Femur (tissue), 1 donor: ENCODE data around the gene ACKR4.
"Not testable (repeated sequence)": the region's sequence is repeated elsewhere in the genome, so short reads cannot be mapped to it uniquely, and the experiment has no call there.

ENCODE experiments used
- DNase-seq: peaks from one replicate; pipeline ENCODE4 v3.0.0-alpha.2; 2017

The ACKR4 gene

DNA sequence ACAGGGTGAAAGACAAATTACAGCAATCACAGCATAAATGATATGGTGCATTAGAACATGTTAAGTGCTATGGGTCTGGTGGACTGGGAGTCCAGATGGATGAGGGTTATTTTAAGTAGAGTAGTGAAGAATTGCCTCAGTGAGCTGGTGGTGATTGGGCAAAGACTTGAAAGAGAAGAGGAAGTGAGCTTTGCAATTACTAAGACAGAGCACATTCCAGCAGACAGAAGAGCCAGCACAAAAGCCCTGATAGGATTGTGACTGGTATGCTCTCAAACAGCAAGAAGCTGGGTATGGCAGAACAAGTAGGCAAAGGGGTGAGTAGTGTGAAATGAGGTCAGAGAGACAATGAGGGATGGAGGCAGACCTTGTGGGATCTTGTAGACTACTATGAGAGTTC, 2.1 kb upstream of the ACKR4 start:
- no peak for DNase-seq

DNA sequence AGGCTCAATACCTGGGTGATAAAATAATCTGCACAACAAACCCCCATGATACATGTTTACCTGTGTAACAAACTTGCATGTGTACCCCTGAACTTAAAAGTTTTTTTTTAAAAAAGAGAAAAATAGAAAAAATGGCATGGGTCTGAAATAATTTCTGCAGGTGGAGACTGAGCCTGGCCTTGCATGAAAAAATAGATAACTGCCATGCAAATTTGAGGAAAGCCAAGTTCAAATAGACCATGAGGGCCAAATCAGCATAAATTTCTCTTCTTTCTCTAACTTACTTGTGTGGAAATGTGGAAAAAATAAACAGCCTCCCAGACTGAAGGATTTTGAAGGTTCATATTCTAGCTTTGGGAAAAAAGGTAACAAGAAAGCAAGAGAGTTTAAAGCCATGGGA, 744 bp upstream of the ACKR4 start:
- DNase-seq: no peak

DNA sequence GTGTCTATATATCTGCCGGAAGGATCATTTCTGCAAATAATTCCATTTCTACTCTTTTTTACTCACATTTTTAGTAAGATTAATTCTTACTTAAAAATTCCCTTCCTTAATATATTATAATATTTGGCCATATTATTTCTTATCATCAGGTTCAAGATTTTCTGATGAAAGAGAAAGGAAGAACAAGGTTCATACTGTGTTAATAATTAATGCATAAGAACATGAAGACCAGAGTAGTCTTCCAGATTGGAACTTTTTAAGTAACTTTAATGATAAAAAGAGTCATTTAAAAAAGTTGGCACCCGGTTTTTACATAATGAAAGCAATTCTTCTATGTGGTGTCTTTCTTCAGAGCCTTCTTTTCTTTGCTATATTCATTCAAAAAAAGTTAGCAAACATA, 590 bp downstream of the ACKR4 start:
- no peak for DNase-seq

DNA sequence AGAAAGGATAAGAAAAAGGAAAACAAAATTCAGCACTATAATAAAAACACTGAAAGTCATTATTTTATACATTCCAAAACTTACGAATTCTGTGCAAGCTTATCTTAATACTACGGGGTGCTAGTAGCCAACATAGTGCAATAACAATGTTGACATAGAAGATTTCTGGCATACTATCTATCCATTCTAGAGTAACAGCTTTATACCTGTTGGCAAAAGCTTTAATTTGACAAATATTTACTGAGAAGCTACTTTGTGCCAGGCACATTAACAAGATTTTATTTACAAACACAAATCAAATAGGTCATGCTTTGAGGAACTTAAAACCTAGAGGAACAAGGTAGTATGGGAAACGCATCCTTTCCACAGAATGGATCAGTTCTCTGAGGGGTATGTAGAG, 1.1 kb downstream of the ACKR4 start:
- DNase-seq: no peak

DNA sequence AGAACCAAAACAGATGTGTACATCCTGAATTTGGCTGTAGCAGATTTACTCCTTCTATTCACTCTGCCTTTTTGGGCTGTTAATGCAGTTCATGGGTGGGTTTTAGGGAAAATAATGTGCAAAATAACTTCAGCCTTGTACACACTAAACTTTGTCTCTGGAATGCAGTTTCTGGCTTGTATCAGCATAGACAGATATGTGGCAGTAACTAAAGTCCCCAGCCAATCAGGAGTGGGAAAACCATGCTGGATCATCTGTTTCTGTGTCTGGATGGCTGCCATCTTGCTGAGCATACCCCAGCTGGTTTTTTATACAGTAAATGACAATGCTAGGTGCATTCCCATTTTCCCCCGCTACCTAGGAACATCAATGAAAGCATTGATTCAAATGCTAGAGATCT, 3.5 kb downstream of the ACKR4 start:
- not testable (repeated sequence) for DNase-seq

DNA sequence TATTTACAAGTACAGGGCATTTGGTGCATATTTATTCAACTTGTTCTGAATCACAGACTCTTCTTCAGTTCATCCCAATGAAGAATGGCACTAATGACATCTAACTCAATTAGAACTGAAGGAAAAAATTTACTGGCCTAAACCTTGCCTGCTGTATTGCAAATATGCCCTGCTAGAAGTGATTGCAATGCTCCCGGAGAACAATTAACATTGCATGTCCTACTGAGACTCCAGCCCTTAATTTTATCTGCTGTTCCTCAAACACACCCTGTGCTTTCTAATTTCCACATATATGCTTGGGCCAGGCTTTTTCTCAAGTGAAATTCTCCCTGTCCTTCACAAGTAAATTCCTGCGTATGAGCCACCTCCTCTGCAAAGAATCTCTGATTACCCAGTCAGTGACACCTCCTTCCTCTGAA, 8.3 kb downstream of the ACKR4 start:
- no peak for DNase-seq

DNA sequence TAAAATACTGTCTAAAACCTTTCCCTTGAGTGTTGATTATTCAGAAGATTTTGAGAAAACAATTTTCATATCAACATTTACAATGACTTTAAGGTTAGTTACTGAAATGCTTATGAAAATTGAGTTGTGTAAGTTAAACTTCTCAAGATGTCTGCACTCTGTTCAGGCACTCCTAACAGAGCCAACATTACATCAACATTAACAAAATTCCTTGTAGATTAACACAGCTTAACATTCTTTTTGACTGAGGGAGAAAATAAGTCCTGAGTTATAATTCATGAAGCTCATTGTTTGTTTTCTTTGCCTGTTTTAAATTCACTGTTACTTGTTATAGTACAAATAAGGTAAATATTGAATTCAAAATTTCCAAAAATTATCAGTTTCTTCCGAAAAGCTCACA, 9.0 kb downstream of the ACKR4 start:
- no peak for DNase-seq

DNA sequence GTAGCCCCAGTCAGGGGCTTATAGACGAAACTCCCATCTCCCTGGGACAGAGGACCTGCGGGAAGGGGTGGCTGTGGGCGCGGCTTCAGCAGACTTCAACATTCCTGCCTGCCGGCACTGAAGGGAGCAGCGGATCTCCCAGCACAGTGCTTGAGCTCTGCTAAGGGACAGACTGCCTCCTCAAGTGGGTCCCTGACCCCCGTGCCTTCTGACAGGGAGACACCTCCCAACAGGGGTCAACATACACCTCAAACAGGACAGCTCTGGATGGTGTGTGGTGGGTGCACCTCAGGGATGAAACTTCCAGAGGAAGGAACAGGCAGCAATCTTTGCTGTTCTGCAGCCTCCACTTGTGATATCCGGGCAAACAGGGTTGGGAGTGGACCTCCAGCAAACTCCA, 9.6 kb downstream of the ACKR4 start:
- DNase-seq: not testable (repeated sequence)

DNA sequence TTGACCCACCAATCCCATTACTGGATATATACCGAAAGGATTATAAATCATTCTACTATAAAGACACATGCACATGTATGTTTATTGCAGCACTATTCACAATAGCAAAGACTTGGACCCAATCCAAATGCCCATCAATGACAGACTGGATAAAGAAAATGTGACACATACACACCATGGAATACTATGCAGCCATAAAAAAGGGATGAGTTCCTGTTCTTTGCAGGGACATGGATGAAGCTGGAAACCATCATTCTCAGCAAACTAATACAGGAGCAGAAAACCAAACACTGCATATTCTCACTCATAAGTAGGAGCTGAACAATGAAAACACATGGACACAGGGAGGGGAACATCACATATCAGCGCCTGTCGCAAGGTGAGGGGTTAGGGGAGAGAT, 18.2 kb downstream of the ACKR4 start:
- not testable (repeated sequence) for DNase-seq

DNA sequence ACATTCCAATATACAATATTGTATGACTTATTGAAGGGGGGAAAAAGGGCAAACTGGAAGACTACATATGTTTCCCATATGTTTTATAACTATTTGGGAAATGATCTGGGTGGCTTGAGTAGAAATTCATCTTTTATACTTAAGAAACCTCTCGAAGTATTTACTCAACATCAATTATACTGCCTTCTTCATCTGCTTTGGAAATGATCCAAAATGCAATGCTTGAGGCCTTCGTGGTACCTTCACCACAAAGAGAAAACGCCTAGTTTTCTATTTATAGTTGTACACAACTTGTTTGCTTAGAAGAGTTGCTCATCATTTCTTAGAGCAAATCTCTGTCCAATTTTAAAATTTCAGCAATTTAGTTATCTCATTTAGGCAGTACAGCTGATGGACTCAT, 18.8 kb downstream of the ACKR4 start:
- no peak for DNase-seq

DNA sequence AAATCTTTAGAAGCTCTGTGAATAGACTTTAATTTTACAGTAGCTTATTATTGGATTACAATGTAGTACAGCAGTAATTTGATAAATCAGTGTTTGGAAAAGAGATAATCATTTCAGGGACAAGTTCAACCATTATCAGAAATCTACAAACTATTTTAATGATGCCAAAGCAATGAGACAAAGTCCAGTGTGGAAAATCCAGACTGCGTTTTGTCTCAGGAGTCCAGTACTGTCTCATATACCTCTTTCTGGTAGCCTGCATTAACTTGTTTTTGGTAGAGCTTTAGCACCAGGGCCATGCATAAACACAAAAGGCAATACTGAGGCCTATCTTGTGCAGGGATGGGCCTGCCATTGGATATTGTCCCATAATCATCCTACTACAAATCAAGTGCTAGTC, 19.7 kb downstream of the ACKR4 start:
- DNase-seq: no peak

DNA sequence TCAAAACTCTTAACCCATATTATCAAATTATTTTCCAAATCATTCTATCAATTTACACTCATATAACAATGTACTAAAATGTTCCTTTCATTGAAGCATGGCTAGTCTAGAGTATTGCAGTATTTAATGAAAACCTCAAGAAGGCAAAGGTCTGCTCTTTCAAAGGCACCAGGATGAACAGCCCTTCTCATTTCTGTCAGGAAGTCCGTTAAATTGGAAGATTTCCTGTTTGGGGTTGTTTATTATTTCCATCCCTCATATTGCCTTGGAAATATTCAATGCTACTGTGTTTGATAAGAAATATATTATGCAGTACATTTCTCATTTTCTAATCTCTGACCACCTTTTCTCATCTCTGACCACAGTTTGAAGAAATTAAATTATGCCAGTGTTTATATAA, 25.1 kb downstream of the ACKR4 start:
- no peak for DNase-seq

DNA sequence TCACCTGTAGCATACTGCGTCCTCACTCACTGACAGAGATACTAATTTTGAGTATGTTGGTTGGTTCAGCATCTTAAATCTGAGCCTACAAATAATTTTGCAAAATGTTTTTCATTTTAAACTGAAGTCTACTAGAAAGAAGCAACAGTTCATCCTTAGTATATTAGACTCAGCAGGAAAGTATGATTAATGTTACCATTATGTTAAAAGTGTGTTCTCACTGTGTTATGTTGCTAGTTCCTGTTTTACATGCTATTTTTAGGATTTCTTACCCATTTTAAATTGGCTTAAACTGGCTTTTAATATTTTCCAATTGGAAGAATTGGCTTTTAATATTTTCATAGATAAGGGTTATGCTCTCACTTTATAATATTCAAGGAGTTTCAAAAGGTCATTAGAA, 25.7 kb downstream of the ACKR4 start:
- no peak for DNase-seq

DNA sequence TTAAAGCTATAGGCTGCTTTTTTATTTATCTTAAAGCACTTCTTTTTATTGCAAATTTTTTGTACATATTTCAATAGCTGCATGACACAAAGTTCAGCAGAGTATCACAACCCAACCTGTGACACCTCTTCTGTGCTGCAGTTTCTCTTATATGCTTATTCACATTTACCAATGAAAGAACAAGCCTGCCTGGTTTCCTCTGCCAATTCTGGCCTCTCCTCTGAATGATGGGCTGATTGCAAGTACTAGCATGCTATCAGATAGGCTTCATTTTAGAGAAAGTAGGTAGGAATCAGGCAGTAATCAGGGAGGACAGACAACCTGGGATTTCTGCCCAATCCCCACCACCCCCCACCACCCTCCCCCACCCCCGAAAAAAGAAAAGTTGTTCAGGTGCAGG, 26.6 kb downstream of the ACKR4 start:
- no peak for DNase-seq

DNA sequence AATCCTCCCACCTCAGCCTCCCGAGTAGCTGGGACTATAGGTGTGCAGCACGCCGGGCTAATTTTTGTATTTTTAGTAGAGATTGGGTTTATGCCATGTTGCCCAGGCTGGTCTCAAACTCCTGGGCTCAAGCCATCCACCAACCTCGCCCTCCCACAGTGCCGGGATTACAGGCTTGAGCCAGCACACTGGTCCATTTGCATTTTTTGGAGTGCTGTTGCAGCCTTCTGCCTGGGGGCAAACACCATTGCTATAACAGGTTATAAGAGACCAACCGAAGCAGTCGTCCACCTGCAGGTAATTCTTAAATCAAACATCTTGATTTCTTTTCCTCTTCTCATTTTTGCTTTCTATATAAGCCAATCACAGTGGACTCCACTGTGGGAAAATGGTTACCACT, 27.7 kb downstream of the ACKR4 start:
- no peak for DNase-seq

DNA sequence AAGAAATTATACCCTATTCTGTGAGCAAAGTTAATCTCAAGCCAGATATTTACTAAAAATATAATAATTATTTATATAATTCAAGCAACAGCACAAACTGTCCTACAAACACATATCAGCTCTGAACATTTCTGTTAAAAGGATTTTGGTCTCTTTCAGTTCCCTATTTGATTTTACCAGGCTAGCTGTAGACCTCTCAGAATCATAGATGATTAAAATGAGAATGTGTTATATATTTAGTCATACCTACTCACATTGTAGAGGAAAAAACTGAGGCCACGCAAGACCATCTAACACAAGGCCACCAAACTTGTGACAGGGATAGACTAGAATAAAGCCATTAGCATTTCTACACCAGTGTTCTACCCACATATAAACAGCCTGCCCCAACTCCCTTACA, 28.5 kb downstream of the ACKR4 start:
- DNase-seq: no peak

DNA sequence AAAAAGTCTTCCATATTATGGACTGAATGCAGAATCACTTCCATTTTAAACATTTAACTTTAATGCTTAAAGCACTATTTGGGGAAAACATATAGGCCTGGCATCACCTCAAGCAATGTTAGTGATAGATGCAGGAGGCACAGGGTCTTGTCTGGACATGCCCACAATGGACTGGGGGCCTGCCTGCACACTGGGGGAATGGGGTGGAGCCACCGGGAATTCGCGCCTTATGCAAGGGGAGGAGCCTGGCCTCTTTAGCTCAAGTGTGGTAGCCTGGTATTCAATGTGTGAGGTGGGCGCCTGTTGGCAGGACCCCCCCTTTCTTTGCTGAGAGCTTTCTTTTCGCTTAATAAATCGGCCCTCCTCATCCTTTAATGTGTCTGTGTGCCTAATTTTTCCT, 29.9 kb downstream of the ACKR4 start:
- DNase-seq: no peak

DNA sequence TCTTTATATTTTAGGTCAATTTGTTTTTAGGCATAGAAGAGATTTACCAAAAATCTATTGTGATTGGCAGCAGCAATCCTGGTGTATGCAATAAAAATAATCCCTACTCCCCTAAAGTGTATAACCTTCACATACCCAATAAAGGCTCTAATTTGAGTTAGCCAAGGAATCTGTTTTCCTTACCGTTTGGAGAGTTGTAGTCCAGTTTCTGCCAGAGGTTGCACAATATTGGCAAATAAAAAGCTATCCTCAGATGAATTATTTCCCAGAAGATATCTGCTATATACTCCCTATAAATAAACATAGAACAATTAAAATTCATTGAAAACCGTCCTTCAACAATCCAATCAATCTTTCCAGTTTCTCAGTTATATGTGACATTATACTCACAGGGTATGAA, 31.1 kb downstream of the ACKR4 start:
- DNase-seq: no peak

DNA sequence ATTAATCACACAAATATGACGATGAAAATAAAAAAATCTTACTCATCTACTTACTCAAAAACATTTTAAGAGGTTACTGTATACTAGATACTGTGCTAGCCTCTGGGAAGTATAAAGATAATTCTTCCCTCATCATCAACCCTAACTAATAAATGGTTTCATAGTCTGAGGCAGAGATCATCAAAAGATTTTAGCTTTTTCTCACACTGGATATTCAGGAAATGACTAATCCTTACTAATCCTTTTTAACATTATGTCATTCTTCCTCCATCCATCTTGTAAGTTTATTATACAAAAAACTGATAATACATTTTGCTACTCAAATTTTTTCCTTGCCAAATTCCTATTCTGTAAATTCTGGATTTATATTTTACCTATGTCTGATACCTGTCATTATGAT, 32.9 kb downstream of the ACKR4 start:
- no peak for DNase-seq

DNA sequence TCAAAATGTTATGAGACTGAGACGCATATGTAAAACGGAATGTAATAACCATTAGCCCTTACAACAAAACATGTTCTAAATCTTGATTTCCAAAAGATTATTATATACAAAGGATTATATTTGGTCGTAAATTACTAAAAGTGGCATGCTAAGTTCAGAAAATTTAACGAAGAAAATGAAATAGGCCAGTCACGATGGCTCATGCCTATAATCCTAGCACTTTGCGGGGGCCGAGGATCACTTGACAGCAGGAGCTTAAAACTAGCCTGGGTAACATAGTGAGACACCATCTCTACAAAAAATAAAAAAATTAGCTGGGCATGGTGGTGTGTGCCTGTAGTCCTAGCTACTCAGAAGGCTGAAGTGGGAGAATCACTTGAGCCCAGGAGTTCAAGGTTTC, 33.5 kb downstream of the ACKR4 start:
- DNase-seq: no peak

DNA sequence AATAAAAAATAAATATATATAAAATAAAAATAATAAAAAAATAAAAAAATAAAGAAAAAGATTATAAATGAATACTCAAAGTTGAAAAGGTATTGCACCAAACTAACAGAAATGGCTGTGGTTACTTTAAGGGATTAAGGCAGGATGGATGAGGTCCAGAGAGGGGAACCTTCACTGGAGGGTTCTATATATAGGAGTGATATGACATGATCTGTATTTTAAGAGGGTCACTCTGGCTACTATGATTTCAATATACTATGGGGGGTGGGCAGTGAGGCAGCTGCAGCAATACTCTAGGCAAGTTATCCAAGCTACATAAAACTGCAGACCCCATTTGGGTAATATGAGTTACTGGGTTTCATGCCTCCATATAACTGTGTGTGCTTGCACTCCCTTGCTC, 38.0 kb downstream of the ACKR4 start:
- DNase-seq: no peak

DNA sequence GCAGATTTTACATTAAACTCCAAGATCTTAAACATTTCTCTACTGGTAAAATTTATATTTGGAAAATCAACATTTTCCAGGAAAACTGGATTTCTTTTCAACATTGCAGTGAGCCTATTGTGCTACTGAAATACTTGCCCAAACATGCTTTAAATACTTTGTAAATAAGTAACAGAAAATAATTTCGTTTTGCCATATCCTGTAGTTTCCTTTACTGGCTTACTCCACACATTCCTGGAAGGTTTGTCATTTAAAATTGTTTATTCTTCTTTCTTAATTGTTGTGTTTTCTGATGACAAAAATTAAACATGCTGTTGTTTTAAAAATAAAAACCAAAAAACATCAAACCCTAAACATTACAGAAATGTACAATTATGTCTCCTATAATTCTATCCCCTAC, 40.5 kb downstream of the ACKR4 start:
- no peak for DNase-seq

DNA sequence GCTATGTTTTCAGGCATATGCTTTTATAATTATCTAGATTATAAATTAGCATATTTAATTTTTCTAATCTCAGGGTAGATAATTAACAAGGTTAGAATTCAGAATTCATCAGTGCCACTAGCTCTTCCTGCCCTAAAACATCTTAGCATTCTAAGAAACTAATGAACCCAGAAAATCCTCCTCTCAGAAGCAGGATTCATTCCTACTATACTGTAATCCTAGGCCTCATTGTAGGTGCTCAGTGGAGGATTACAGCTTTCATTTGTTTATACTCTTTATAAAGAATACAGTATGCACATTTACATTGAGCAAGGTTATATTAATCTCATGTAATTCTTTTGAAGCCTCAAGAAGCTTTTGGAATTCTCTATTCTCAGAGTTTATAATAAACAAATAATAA, 41.6 kb downstream of the ACKR4 start:
- no peak for DNase-seq

DNA sequence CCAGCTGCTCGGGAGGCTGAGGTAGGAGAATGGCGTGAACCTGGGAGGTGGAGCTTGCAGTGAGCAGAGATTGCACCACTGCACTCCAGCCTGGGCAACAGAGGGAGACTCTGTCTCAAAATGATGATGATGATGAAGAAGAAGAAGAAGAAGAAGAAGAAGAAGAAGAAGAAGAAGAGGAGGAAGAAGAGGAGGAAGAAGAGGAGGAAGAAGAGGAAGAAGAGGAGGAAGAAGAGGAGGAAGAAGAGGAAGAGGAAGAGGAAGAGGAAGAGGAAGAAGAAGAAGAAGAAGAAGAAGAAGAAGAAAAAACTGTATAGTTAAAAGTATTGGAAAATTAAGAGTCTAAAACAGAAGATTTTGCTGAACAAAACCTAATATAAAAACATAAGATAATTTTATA, 44.4 kb downstream of the ACKR4 start:
- DNase-seq: not testable (repeated sequence)

DNA sequence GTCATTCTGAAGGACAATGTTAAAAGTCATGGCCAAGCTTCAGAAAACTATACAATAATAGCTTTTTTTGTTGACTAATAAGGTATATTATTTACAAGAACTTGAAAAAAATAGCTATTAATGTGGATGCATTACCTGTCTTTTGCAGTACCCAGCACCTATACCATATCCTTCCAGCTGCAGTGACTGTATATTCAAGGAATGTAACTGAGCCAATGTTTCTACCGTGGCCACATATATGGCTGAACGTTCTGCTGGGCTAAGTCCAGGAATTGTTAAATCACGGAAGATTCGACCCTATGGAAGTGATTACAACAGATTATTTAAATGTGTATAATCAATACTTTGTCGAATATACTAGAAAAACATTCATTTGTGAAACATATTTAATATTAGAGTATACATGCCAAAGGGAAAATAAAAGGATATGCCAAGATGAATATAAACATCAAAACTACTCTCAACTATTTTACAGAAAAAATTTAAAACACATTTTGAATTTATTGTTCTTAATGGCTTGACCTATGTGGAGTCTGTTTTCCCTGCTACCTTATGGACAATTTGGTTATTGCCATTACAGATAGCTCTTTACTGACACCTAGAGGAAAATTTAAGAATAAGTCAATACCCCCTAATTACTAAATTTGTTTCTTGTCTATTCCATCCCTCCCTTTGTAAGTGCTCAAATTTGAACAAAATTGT, 44.9 kb downstream of the ACKR4 start:
- DNase-seq: no peak

DNA sequence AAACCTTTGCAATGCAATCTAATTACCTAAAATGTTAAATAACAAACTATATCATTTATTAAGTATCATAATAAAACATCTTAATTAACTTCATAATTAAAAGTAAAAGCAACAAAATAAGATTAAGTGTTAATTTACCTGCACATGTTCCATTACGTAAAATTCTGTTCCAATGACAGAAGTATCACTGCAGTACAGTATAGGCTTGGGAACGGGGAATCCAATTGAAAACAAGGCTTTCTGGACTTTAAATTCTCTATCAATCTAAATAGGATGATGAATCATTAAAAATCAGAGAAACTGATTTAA, 45.4 kb downstream of the ACKR4 start:
- no peak for DNase-seq
